GM12891 (cell line): ENCODE data around the gene NRP2.

ENCODE experiments used
- PAX5 ChIP-seq: IDR thresholded peaks from 2 replicates; pipeline ENCODE4 v1.6.1; 2011; ENCODE audit warnings: low read length, moderate library complexity, mild to moderate bottlenecking; ENCODE audit not compliant: insufficient read depth, severe bottlenecking
- POLR2A ChIP-seq: IDR thresholded peaks from 2 replicates; pipeline ENCODE4 v1.6.1; 2011; ENCODE audit warnings: low read depth, low read length, control low read depth
- POLR2AphosphoS5 ChIP-seq: IDR thresholded peaks from 2 replicates; pipeline ENCODE4 v1.6.1; 2011; ENCODE audit warnings: low read depth, low read length, control low read depth

- TF ChIP-seq POLR2A (no peak), POLR2AphosphoS5 (no peak), PAX5 (no peak)
Observed at GRCh38 chr2:205769495-205769850, 87.2 kb downstream of the NRP2 start.
